H1 (cell line): ENCODE data around the gene KDM1A. TPM values are rescaled to one million over a fixed set of nuclear protein-coding genes. Genes with fewer than 3 reads are reported as not detected.

ENCODE experiments used
- CTCF ChIA-PET: fragments of 300-600 bp; sonication (Branson Sonifier 250); formaldehyde crosslinking; loops from one replicate; lab custom pipeline; 2021; ENCODE audit not compliant: partially characterized antibody; lab: Charles Lee
- POLR2A ChIA-PET: fragments of 300-600 bp; sonication (Branson Sonifier 250); formaldehyde crosslinking; loops from one replicate; lab custom pipeline; 2021; ENCODE audit warnings: inconsistent platforms; ENCODE audit not compliant: partially characterized antibody; lab: Charles Lee
- DNase-seq, 2 experiments: peaks; one replicate each; pipeline versions ENCODE4 v3.0.0 to v3.0.0-alpha.2; 2010 to 2022; ENCODE audit warnings: low spot score in 2 of 2, low read depth in 1 of 2, mixed read lengths in 1 of 2
- FAIRE-seq: peaks from 2 replicates; lab custom pipeline; 2011; peaks lifted over from hg19 to GRCh38; lab: Jason Lieb, UNC
- H2AFZ ChIP-seq: 2 replicates; pipeline ENCODE4 v1.8.1; 2012; ENCODE audit warnings: low read length, inconsistent platforms
- H2AK5ac ChIP-seq: 2 replicates; pipeline ENCODE4 v1.6.1; 2013; ENCODE audit warnings: low read depth, low read length
- H2BK120ac ChIP-seq: replicated peaks from 2 replicates; pipeline ENCODE3; 2013; ENCODE audit warnings: low read depth, low read length, inconsistent platforms
- H2BK12ac ChIP-seq: 2 replicates; pipeline ENCODE4 v1.6.1; 2013; ENCODE audit warnings: low read depth, low read length
- H2BK15ac ChIP-seq: 2 replicates; pipeline ENCODE4 v1.6.1; 2013; ENCODE audit warnings: low read length
- H2BK20ac ChIP-seq: 2 replicates; pipeline ENCODE4 v1.6.1; 2013; ENCODE audit warnings: low read length
- H2BK5ac ChIP-seq: 2 replicates; pipeline ENCODE4 v1.6.1; 2013; ENCODE audit warnings: low read depth, low read length
- H3K14ac ChIP-seq: 2 replicates; pipeline ENCODE4 v1.6.1; 2013; ENCODE audit warnings: inconsistent platforms; ENCODE audit not compliant: insufficient read length
- H3K18ac ChIP-seq: 2 replicates; pipeline ENCODE4 v1.6.1; 2013; ENCODE audit warnings: low read length; ENCODE audit errors: extremely low read depth
- H3K23ac ChIP-seq: 2 replicates; pipeline ENCODE4 v1.6.1; 2013; ENCODE audit warnings: inconsistent platforms; ENCODE audit not compliant: insufficient read length
- H3K23me2 ChIP-seq: 2 replicates; pipeline ENCODE4 v1.6.1; 2013; ENCODE audit warnings: low read depth, low read length
- H3K27ac ChIP-seq: 2 replicates; pipeline ENCODE4 v1.6.1; 2011; ENCODE audit warnings: low read depth, low read length, inconsistent platforms
- H3K27me3 ChIP-seq, 4 experiments: replicated peaks in 1 of 4; 1 replicate in 1 of 4; 2 replicates in 3 of 4; pipeline versions ENCODE4 v1.6.1 to v1.8.1; 2011 to 2013; ENCODE audit warnings: low read length in 3 of 4, mild to moderate bottlenecking in 3 of 4, inconsistent platforms in 2 of 4, mixed read lengths in 2 of 4, moderate library complexity in 1 of 4; ENCODE audit not compliant: control insufficient read depth in 3 of 4, insufficient read depth in 3 of 4; ENCODE audit errors: extremely low read depth in 1 of 4
- H3K36me3 ChIP-seq, 4 experiments: 2 replicates each; pipeline versions ENCODE4 v1.6.1 to v1.8.1; 2011 to 2013; ENCODE audit warnings: mild to moderate bottlenecking in 4 of 4, low read length in 3 of 4, moderate library complexity in 2 of 4, control low read depth in 1 of 4, inconsistent platforms in 1 of 4; ENCODE audit not compliant: insufficient read depth in 4 of 4, control insufficient read depth in 2 of 4
- H3K4ac ChIP-seq: replicated peaks from 2 replicates; pipeline ENCODE3; 2013; ENCODE audit warnings: low read length, low read depth, mixed read lengths, inconsistent platforms; ENCODE audit not compliant: insufficient read length
- H3K4me1 ChIP-seq, 4 experiments: replicated peaks in 1 of 4; 1 replicate in 1 of 4; 2 replicates in 3 of 4; pipeline versions ENCODE4 v1.6.1 to v1.8.1; 2011 to 2013; ENCODE audit warnings: low read length in 3 of 4, inconsistent platforms in 2 of 4, mixed read lengths in 1 of 4; ENCODE audit not compliant: insufficient read depth in 4 of 4, control insufficient read depth in 3 of 4
- H3K4me2 ChIP-seq, 2 experiments: 2 replicates each; pipeline versions ENCODE4 v1.6.1 to v1.8.1; 2011 to 2013; ENCODE audit warnings: low read depth in 2 of 2, low read length in 2 of 2, control low read depth in 1 of 2, inconsistent platforms in 1 of 2, mild to moderate bottlenecking in 1 of 2; ENCODE audit not compliant: insufficient read depth in 1 of 2
- H3K4me3 ChIP-seq, 4 experiments: fragments of 200-600, 300-600 bp in 1 of 4; sonication (generic), shearing (Covaris generic), sonication (Bioruptor Twin) in 1 of 4; 2 replicates each; pipeline versions ENCODE4 v1.5.1 to v1.8.1; 2011 to 2016; ENCODE audit warnings: low read length in 4 of 4, low read depth in 3 of 4, control low read depth in 2 of 4, inconsistent platforms in 2 of 4, mild to moderate bottlenecking in 2 of 4, mixed read lengths in 1 of 4, moderate library complexity in 1 of 4; ENCODE audit not compliant: insufficient read depth in 2 of 4; ENCODE audit errors: extremely low read depth in 1 of 4
- H3K56ac ChIP-seq: replicated peaks from 2 replicates; pipeline ENCODE3; 2013; ENCODE audit warnings: low read depth, mild to moderate bottlenecking, mixed read lengths, low read length, inconsistent platforms; ENCODE audit not compliant: insufficient read length
- H3K79me1 ChIP-seq: 2 replicates; pipeline ENCODE4 v1.6.1; 2013; ENCODE audit warnings: low read depth, low read length, control low read depth
- H3K79me2 ChIP-seq, 2 experiments: 2 replicates each; pipeline versions ENCODE4 v1.6.1 to v1.8.1; 2012 to 2013; ENCODE audit warnings: low read length in 2 of 2, mild to moderate bottlenecking in 2 of 2, inconsistent platforms in 1 of 2; ENCODE audit not compliant: insufficient read depth in 2 of 2, control insufficient read depth in 1 of 2
- H3K9ac ChIP-seq, 4 experiments: replicated peaks in 1 of 4; 1 replicate in 1 of 4; 2 replicates in 3 of 4; pipeline versions ENCODE4 v1.6.1 to v1.8.1; 2011 to 2013; ENCODE audit warnings: low read depth in 3 of 4, low read length in 3 of 4, control low read depth in 2 of 4, mild to moderate bottlenecking in 2 of 4, moderate library complexity in 2 of 4, inconsistent platforms in 1 of 4; ENCODE audit errors: extremely low read depth in 1 of 4
- H3K9me3 ChIP-seq, 2 experiments: 2 replicates each; pipeline versions ENCODE4 v1.6.1 to v1.8.1; 2012 to 2013; ENCODE audit warnings: mild to moderate bottlenecking in 2 of 2, moderate library complexity in 2 of 2, control low read depth in 1 of 2, inconsistent platforms in 1 of 2, low read depth in 1 of 2, low read length in 1 of 2, mixed read lengths in 1 of 2; ENCODE audit not compliant: insufficient read depth in 2 of 2
- H4K20me1 ChIP-seq, 2 experiments: replicated peaks in 1 of 2; 2 replicates each; pipeline versions ENCODE3 to v1.8.1; 2011 to 2013; ENCODE audit warnings: inconsistent platforms in 2 of 2, low read length in 2 of 2, mild to moderate bottlenecking in 1 of 2; ENCODE audit not compliant: insufficient read depth in 2 of 2, control insufficient read depth in 1 of 2
- H4K5ac ChIP-seq: 2 replicates; pipeline ENCODE4 v1.6.1; 2013; ENCODE audit warnings: low read length, low read depth, mixed read lengths, inconsistent platforms; ENCODE audit not compliant: insufficient read length
- H4K8ac ChIP-seq: 2 replicates; pipeline ENCODE4 v1.8.0; 2013; ENCODE audit warnings: mild to moderate bottlenecking, moderate library complexity, low read length, inconsistent platforms; ENCODE audit not compliant: insufficient read depth; ENCODE audit errors: extremely low read depth
- H4K91ac ChIP-seq: replicated peaks from 2 replicates; pipeline ENCODE3; 2013; ENCODE audit warnings: low read length, mixed read lengths, inconsistent platforms; ENCODE audit not compliant: insufficient read length
- ASH2L ChIP-seq: fragments of 200-600, 300-600 bp; sonication (generic); IDR thresholded peaks from one replicate; pipeline ENCODE4 v1.7.1; 2017; ENCODE audit warnings: low read length
- CHD1 ChIP-seq: IDR thresholded peaks from 2 replicates; pipeline ENCODE4 v1.6.1; 2012; ENCODE audit warnings: low read depth, low read length, improper control_type of control experiment
- HDAC6 ChIP-seq: IDR thresholded peaks from one replicate; pipeline ENCODE4 v1.7.1; 2012; ENCODE audit warnings: low read depth, mild to moderate bottlenecking, inconsistent platforms, low read length, moderate library complexity
- NANOG ChIP-seq: IDR thresholded peaks from 2 replicates; pipeline ENCODE4 v1.6.1; 2011; ENCODE audit warnings: low read length, low read depth, mild to moderate bottlenecking, inconsistent platforms; ENCODE audit not compliant: insufficient read depth, poor library complexity, severe bottlenecking
- SIN3A ChIP-seq, 2 experiments: IDR thresholded peaks in 1 of 2; conservative IDR thresholded peaks in 1 of 2; 2 replicates each; pipeline ENCODE4 v1.6.1; 2011 to 2012; ENCODE audit warnings: low read length in 2 of 2, improper control_type of control experiment in 1 of 2, low read depth in 1 of 2, mild to moderate bottlenecking in 1 of 2
- SP4 ChIP-seq: IDR thresholded peaks from 2 replicates; pipeline ENCODE4 v1.6.1; 2012; ENCODE audit warnings: low read length, inconsistent platforms
- SUZ12 ChIP-seq: fragments of 200-600 bp; sonication (generic); IDR thresholded peaks from 2 replicates; pipeline ENCODE4 v1.6.1; 2012; ENCODE audit warnings: mild to moderate bottlenecking, inconsistent platforms, low read length, moderate library complexity, mixed read lengths
- TAF7 ChIP-seq: optimal IDR thresholded peaks from 2 replicates; pipeline ENCODE3; 2011; ENCODE audit warnings: low read depth, mild to moderate bottlenecking, inconsistent platforms, low read length, moderate library complexity, borderline replicate concordance
- TCF12 ChIP-seq: IDR thresholded peaks from 2 replicates; pipeline ENCODE4 v1.6.1; 2011; ENCODE audit warnings: low read depth, mild to moderate bottlenecking, low read length
- YY1 ChIP-seq: IDR thresholded peaks from 2 replicates; pipeline ENCODE4 v1.6.1; 2011; ENCODE audit warnings: low read depth, mild to moderate bottlenecking, low read length
- polyA plus RNA-seq, 7 experiments: library from polyadenylated mRNA; depleted of rRNA in 3 of 7; stranded (reverse) in 5 of 7; unstranded in 2 of 7; fragments of >200 nt in 5 of 7; fragments of 200-250 nt in 2 of 7; gene quantifications; 1 replicate in 5 of 7; 2 replicates in 1 of 7; 4 replicates in 1 of 7; pipeline versions ENCODE4 v1.2.1 to v1.2.3, GENCODE V29; 2011 to 2013; ENCODE audit warnings: missing spikeins in 2 of 7, mixed read lengths in 2 of 7
- total RNA-seq: library from RNA; stranded (reverse); fragmentation: NEBNext Ultra II Directional; extraction: Animal tissue kit (Norgen Biotek cat#: 25700); gene quantifications from 2 replicates; pipeline ENCODE4 v1.2.1, GENCODE V29; 2021

Gene KDM1A
- total and polyA plus RNA-seq, 2 of the 8 experiments (the other 6 are each of a cell fraction or from before 2014, with no cell fraction given), result 216 to 275 TPM

- Histone ChIP-seq H3K4me1 (peaks cover 0 to 6% (median 3%) of the 10 kb centered on the region in 4 experiments; a peak in 5 of 7 replicates), H2BK20ac (no peak overlapping the region), H3K79me2 (peaks cover 0 to 86% of the 10 kb centered on the region in 2 experiments; a peak in 2 of 4 replicates), H3K4me3 (no peak overlapping the region), H3K56ac (no peak overlapping the region), H3K18ac (no peak overlapping the region), H3K23me2 (no peaks in the 10 kb centered on the region), H2BK15ac (no peak overlapping the region), H4K20me1 (peaks cover 2 to 4% of the 10 kb centered on the region in 2 experiments), H3K79me1 (peaks cover 7% of the 10 kb centered on the region), H3K23ac (no peak overlapping the region), H4K91ac (no peak overlapping the region), H3K9me3 (no peaks in the 10 kb centered on the region), H2AK5ac (no peak overlapping the region), H2AFZ (no peak overlapping the region), H2BK120ac (no peak overlapping the region), H2BK5ac (no peak overlapping the region), H3K27me3 (no peaks in the 10 kb centered on the region), H3K4ac (no peak overlapping the region), H3K14ac (no peak overlapping the region), H3K9ac (no peak overlapping the region), H3K4me2 (no peak overlapping the region), H3K36me3 (no peaks in the 10 kb centered on the region), H4K8ac (no peak overlapping the region), H2BK12ac (no peak overlapping the region), H4K5ac (no peak overlapping the region), H3K27ac (no peak overlapping the region)
- FAIRE-seq (no peak), DNase-seq (no peak)
- ChIA-PET CTCF (interaction anchor here (1.6 to 3.7 kb wide), 3 partner anchors 19 to 66 kb away, joined by 4 to 24 read pairs (median 22); no protein-coding TSS in a partner anchor), POLR2A (interaction anchor here (1.1 kb wide), 1 partner anchor 9 kb away, joined by 4 read pairs; no protein-coding TSS in a partner anchor)
- TF ChIP-seq TAF7 (no peak), CHD1 (no peak), SUZ12 (no peak), SIN3A (conservative IDR thresholded peaks at IDR 0.05 in 1 of 2, IDR thresholded peaks at IDR 0.05 in 1 of 2; ENCODE audit: low read depth in 1 of 2, low read length in 2 of 2) (no peak), SP4 (no peak), ASH2L (no peak), NANOG (no peak), YY1 (no peak), TCF12 (no peak), HDAC6 (no peak)
Measured at GRCh38 chr1:23118407-23118806, 99.1 kb downstream of the KDM1A start.
